K562 (cell line): Measurements from ENCODE around the gene ZNF778. TPM values are rescaled to one million over a fixed set of nuclear protein-coding genes. Genes with fewer than 3 reads are reported as not detected.

Experiments
- ATAC-seq: fragments of 200-7000 bp; cut with Tn5 transposase; 3 replicates; pipeline ENCODE4 v1.9.1; 2020; ENCODE audit warnings: moderate library complexity
- BruUV-seq: library from RNA; stranded (reverse); fragments of 400-500 nt; replicated peaks from 2 replicates; lab custom pipeline; 2021; lab: Mats Ljungman, UMichigan
- CTCF ChIA-PET: fragments of 300-600 bp; formaldehyde crosslinking; extraction: SDS; loops from one replicate; lab custom pipeline; 2021; ENCODE audit warnings: low intra/inter-chr PET ratio; lab: Yijun Ruan, JAX
- POLR2A ChIA-PET: fragments of 300-600, 350-650 bp; sonication (Branson Sonifier 250); formaldehyde crosslinking; extraction: SDS; loops from one replicate; lab custom pipeline; 2021; ENCODE audit warnings: antibody characterized with exemption, inconsistent platforms; lab: Yijun Ruan, JAX
- DNase-seq, 4 experiments: peaks; one replicate each; pipeline versions ENCODE4 v3.0.0 to v3.0.0-alpha.2; 2011 to 2018; ENCODE audit warnings: low spot score in 3 of 4, mixed read lengths in 3 of 4; ENCODE audit errors: extremely low read depth in 1 of 4
- FAIRE-seq: peaks from 2 replicates; lab custom pipeline; 2011; peaks lifted over from hg19 to GRCh38; lab: Jason Lieb, UNC
- H2AFZ ChIP-seq: 2 replicates; pipeline ENCODE4 v1.6.0; 2011; ENCODE audit warnings: low read depth, low read length, control low read depth, inconsistent platforms
- H3K27ac ChIP-seq: fragments of 200-600 bp; 3 replicates; pipeline ENCODE4 v1.8.0; 2011; ENCODE audit warnings: low read depth, mild to moderate bottlenecking, control low read depth, inconsistent platforms, low read length, moderate library complexity, mixed read lengths; ENCODE audit errors: extremely low read depth
- H3K27me3 ChIP-seq, 2 experiments: fragments of 300-600 bp in 1 of 2; 2 replicates in 1 of 2; 3 replicates in 1 of 2; pipeline versions ENCODE4 v1.6.0 to v1.8.0; 2011; ENCODE audit warnings: inconsistent platforms in 2 of 2, low read length in 2 of 2, mild to moderate bottlenecking in 1 of 2, mixed read lengths in 1 of 2, moderate library complexity in 1 of 2; ENCODE audit not compliant: control insufficient read depth in 2 of 2, insufficient read depth in 2 of 2
- H3K36me3 ChIP-seq: fragments of 300-600 bp; 3 replicates; pipeline ENCODE4 v1.8.0; 2011; ENCODE audit warnings: mild to moderate bottlenecking, low read length, inconsistent platforms; ENCODE audit not compliant: control insufficient read depth, insufficient read depth
- H3K4me1 ChIP-seq, 2 experiments: fragments of 200-600 bp in 1 of 2; replicated peaks in 1 of 2; 2 replicates in 1 of 2; 3 replicates in 1 of 2; pipeline versions ENCODE4 v1.5.1 to v1.8.0; 2011; ENCODE audit warnings: inconsistent platforms in 2 of 2, low read length in 2 of 2, mild to moderate bottlenecking in 1 of 2, mixed read lengths in 1 of 2, moderate library complexity in 1 of 2; ENCODE audit not compliant: control insufficient read depth in 2 of 2, insufficient read depth in 2 of 2
- H3K4me2 ChIP-seq: 2 replicates; pipeline ENCODE4 v1.6.1; 2011; ENCODE audit warnings: low read length, control low read depth, inconsistent platforms, mixed read lengths; ENCODE audit not compliant: insufficient read depth
- H3K4me3 ChIP-seq: fragments of 200-600 bp; sonication (generic), shearing (Covaris generic); 2 replicates; pipeline ENCODE4 v1.5.1; 2016; ENCODE audit warnings: control low read depth, inconsistent platforms
- H3K79me2 ChIP-seq: fragments of 200-600 bp; 3 replicates; pipeline ENCODE4 v1.8.0; 2011; ENCODE audit warnings: low read length, inconsistent platforms; ENCODE audit not compliant: control insufficient read depth, insufficient read depth
- H3K9ac ChIP-seq, 2 experiments: 2 replicates each; pipeline versions ENCODE4 v1.6.0 to v1.6.1; 2011; ENCODE audit warnings: low read depth in 2 of 2, low read length in 2 of 2, control low read depth in 1 of 2, inconsistent platforms in 1 of 2, mild to moderate bottlenecking in 1 of 2, mixed read lengths in 1 of 2; ENCODE audit not compliant: insufficient read depth in 1 of 2
- H3K9me1 ChIP-seq: one replicate; pipeline ENCODE4 v1.6.0; 2011; ENCODE audit warnings: inconsistent platforms, mild to moderate bottlenecking, low read length, moderate library complexity; ENCODE audit not compliant: control insufficient read depth, insufficient read depth
- H3K9me3 ChIP-seq: replicated peaks from 2 replicates; pipeline ENCODE4 v1.5.1; 2011; ENCODE audit warnings: low read depth, low read length, inconsistent platforms; ENCODE audit not compliant: control insufficient read depth, insufficient read depth
- H4K20me1 ChIP-seq: replicated peaks from 2 replicates; pipeline ENCODE4 v1.6.1; 2011; ENCODE audit warnings: low read length, inconsistent platforms, mixed read lengths; ENCODE audit not compliant: control insufficient read depth, insufficient read depth
- BACH1 ChIP-seq: fragments of 200-800 bp; sonication (Bioruptor generic); IDR thresholded peaks from 2 replicates; pipeline ENCODE4 v1.6.1; 2016; ENCODE audit warnings: missing genetic modification characterization, missing compliant biosample characterization
- CREB3L1 ChIP-seq: fragments of 450-650 bp; IDR thresholded peaks from 2 replicates; pipeline ENCODE4 v1.6.1; 2014; ENCODE audit warnings: low read depth, mild to moderate bottlenecking, moderate library complexity, borderline replicate concordance
- E2F5 ChIP-seq: sonication (generic); formaldehyde crosslinking; IDR thresholded peaks from 2 replicates; pipeline ENCODE4 v1.8.0; 2022; ENCODE audit warnings: mild to moderate bottlenecking, missing genetic modification reagents
- FOSL1 ChIP-seq: fragments of 200-800 bp; sonication (Bioruptor generic); conservative IDR thresholded peaks from 2 replicates; pipeline ENCODE4 v1.6.1; 2016; ENCODE audit warnings: missing genetic modification characterization, missing compliant biosample characterization
- IRF1 ChIP-seq: sonication (generic); formaldehyde crosslinking; IDR thresholded peaks from 2 replicates; pipeline ENCODE4 v1.8.0; 2022; ENCODE audit warnings: missing genetic modification reagents, mild to moderate bottlenecking, borderline replicate concordance
- KDM1A ChIP-seq, 2 experiments: fragments of 450-650 bp; IDR thresholded peaks; 2 replicates each; pipeline ENCODE4 v1.6.1; 2016; ENCODE audit warnings: mild to moderate bottlenecking in 2 of 2
- NFE2 ChIP-seq: IDR thresholded peaks from 2 replicates; pipeline ENCODE4 v1.6.1; 2014; ENCODE audit warnings: antibody characterized with exemption, low read depth
- RBM25 ChIP-seq: fragments of 200-400 bp; formaldehyde crosslinking; IDR thresholded peaks from 2 replicates; pipeline ENCODE4 v1.6.1; 2018; ENCODE audit warnings: low read length, low read depth, moderate library complexity; ENCODE audit not compliant: severe bottlenecking
- SAP30 ChIP-seq: fragments of 200-600 bp; sonication (generic); IDR thresholded peaks from 2 replicates; pipeline ENCODE4 v1.6.1; 2012; ENCODE audit warnings: borderline replicate concordance, low read depth, mild to moderate bottlenecking, moderate library complexity, low read length, control low read depth, inconsistent platforms; ENCODE audit not compliant: insufficient read depth, poor library complexity, severe bottlenecking
- USF1 ChIP-seq: sonication (generic); formaldehyde crosslinking; IDR thresholded peaks from 2 replicates; pipeline ENCODE4 v1.9.0; 2022; ENCODE audit warnings: mild to moderate bottlenecking, missing genetic modification reagents
- ZBTB7A ChIP-seq: IDR thresholded peaks from 2 replicates; pipeline ENCODE4 v1.6.1; 2011; ENCODE audit warnings: low read depth, mild to moderate bottlenecking, low read length, moderate library complexity, borderline replicate concordance; ENCODE audit not compliant: control insufficient read depth
- ZNF282 ChIP-seq: sonication (generic); formaldehyde crosslinking; IDR thresholded peaks from 2 replicates; pipeline ENCODE4 v1.8.1; 2023; ENCODE audit warnings: missing genetic modification reagents
- WGBS: fragments of 100-300 bp; shearing (Covaris generic); methylation state at CpG from one replicate; pipeline ENCODE4 v1.1.6; 2016; ENCODE audit warnings: low coverage, mixed read lengths; ENCODE audit not compliant: insufficient coverage; ENCODE audit errors: missing lambda C conversion rate; 5-methylcytosine and 5-hydroxymethylcytosine counted together
- in situ Hi-C: fragments of 300-500 bp; cut with MboI; formaldehyde crosslinking; loops from 4 replicates; pipeline ENCODE4 v1.15.0; 2018; ENCODE audit warnings: inconsistent platforms, mixed read lengths
- intact Hi-C: fragments of 100-400 bp; cut with micrococcal nuclease; formaldehyde crosslinking; loops from 2 replicates; pipeline ENCODE4 v1.14.2; 2022
- polyA plus RNA-seq, 8 experiments: library from polyadenylated mRNA; depleted of rRNA in 4 of 8; stranded (reverse) in 5 of 8; unstranded in 3 of 8; fragments of >200 nt; fragmentation: Nextera tagmentation in 2 of 8; fragmentation: Illumina TruSeq in 1 of 8; extraction: Ambion mirVana in 2 of 8; extraction: Trizol in 1 of 8; gene quantifications; 2 replicates each; pipeline versions ENCODE4 v1.2.1 to v1.2.3, GENCODE V29; 2011 to 2014; ENCODE audit warnings: inconsistent platforms in 1 of 8, missing spikeins in 1 of 8
- total RNA-seq, 7 experiments: library from RNA; depleted of rRNA in 6 of 7; stranded (reverse); fragments of >200 nt in 6 of 7; fragmentation: Illumina TruSeq in 2 of 7; extraction: Trizol in 2 of 7; gene quantifications; 2 replicates each; pipeline versions ENCODE4 v1.2.1 to v1.2.3, GENCODE V29; 2011 to 2021; ENCODE audit warnings: low replicate concordance in 1 of 7

ZNF778 gene
- total and polyA plus RNA-seq, 9 of the 15 experiments (the other 6 are each of a cell fraction or from before 2014, with no cell fraction given), result 0.70 to 60.6 (median 7.5) TPM

GRCh38 chr16:89244754-89245153 is 27.3 kb downstream of the ZNF778 start (continued):
- TF ChIP-seq FOSL1 (tag) (no peak), USF1 (CRISPR knock-in tag) (no peak), BACH1 (tag) (no peak), SAP30 (no peak), E2F5 (CRISPR knock-in tag) (no peak), NFE2 (no peak), ZBTB7A (no peak)

GRCh38 chr16:89246383-89246902 is 28.9 kb downstream of the ZNF778 start:
- no peaks in the 10 kb centered on the region for H3K36me3 ChIP-seq
- DNase-seq (no peak), ATAC-seq (no peak), FAIRE-seq (no peak)
- H3K4me2 ChIP-seq, result peak overlapping the region; percentile 65
- H3K4me3 ChIP-seq, result peak overlapping the region; percentile 56
- peak overlapping the region; percentile 51 to 86 for H3K9ac ChIP-seq
- H3K4me1 ChIP-seq, result peaks cover 0 to 39% of the 10 kb centered on the region in 2 experiments; a peak in 3 of 5 replicates
- H3K79me2 ChIP-seq, result peaks cover 5% of the 10 kb centered on the region
- 80% methylated on average over 13 of the region's 13 CpGs for WGBS
- no peaks in the 10 kb centered on the region for H3K9me1 ChIP-seq
- TSS peak; percentile 72 for BruUV-seq
- ChIA-PET CTCF (interaction anchor here (0.6 kb wide), 1 partner anchor 391 kb away, joined by 4 read pairs; no protein-coding TSS in a partner anchor), POLR2A (interaction anchor here (1.3 kb wide), 1 partner anchor 20 kb away, joined by 5 read pairs; no protein-coding TSS in a partner anchor)
- H3K27ac ChIP-seq, result peak overlapping the region; percentile 59; the same call in 1 of the 3 replicates
- no peaks in the 10 kb centered on the region for H3K27me3 ChIP-seq
- in situ Hi-C loops, result no loop called here
- intact Hi-C loops, result loop anchor here (2.0 kb wide), 1 partner anchor 42 kb away; no protein-coding TSS in a partner anchor
- no peaks in the 10 kb centered on the region; the same call in 1 of the 2 replicates for H3K9me3 ChIP-seq
- no peaks in the 10 kb centered on the region for H4K20me1 ChIP-seq
- peak overlapping the region; percentile 67 for H2AFZ ChIP-seq
- TF ChIP-seq IRF1 (no peak), ZNF282 (no peak), RBM25 (peak; percentile 62), KDM1A (IDR thresholded peaks at IDR 0.05) (peak; percentile 44 to 64; a peak in 3 of 4 replicates), CREB3L1 (no peak)
